Activated T-helper 2 cell treated with anti-CD3 and anti-CD28 coated beads, Interferon-gamma antibody, Interleukin-2, Interleukin-4, amounts not matched to agents 10 μg/mL and 5 μg/mL and 100 μg/mL, durations not matched to agents 14 hours and 24 hours and 36 hours (primary cell): Measurements from ENCODE around the gene ANKRD11. TPM values are rescaled to one million over a fixed set of nuclear protein-coding genes. Genes with fewer than 3 reads are reported as not detected.
"Not testable (repeated sequence)": the region's sequence is repeated elsewhere in the genome, so short reads cannot be mapped to it uniquely, and the experiment has no call there.

ENCODE experiments used
- DNase-seq: peaks from one replicate; pipeline ENCODE4 v3.0.0; 2021; ENCODE audit warnings: low spot score
- H3K27ac Mint-ChIP-seq: one replicate; pipeline ENCODE4 v1.8.0; 2021; ENCODE audit warnings: mixed read lengths
- H3K27me3 Mint-ChIP-seq: one replicate; pipeline ENCODE4 v1.8.0; 2021; ENCODE audit warnings: low read depth, mixed read lengths
- H3K36me3 Mint-ChIP-seq: one replicate; pipeline ENCODE4 v1.8.0; 2021; ENCODE audit warnings: low read depth, mixed read lengths
- H3K4me1 Mint-ChIP-seq: one replicate; pipeline ENCODE4 v1.8.0; 2021; ENCODE audit warnings: low read depth, mixed read lengths
- H3K4me3 Mint-ChIP-seq: one replicate; pipeline ENCODE4 v1.8.0; 2021; ENCODE audit warnings: low read depth, mild to moderate bottlenecking, moderate library complexity, mixed read lengths
- H3K9me3 Mint-ChIP-seq: one replicate; pipeline ENCODE4 v1.8.0; 2021; ENCODE audit warnings: mixed read lengths
- intact Hi-C: fragments of 100-400 bp; cut with micrococcal nuclease; formaldehyde crosslinking; loops from one replicate; pipeline ENCODE4 v1.15.1; 2023
- total RNA-seq: library from RNA; stranded (reverse); gene quantifications from 2 replicates; pipeline ENCODE4 v1.2.3, GENCODE V29; 2022

ANKRD11 gene
- total RNA-seq, 1 donor from 2014 or later = 144 TPM

- peaks cover 11% of the 10 kb centered on the region for H3K4me1 Mint-ChIP-seq
Observed at GRCh38 chr16:89256651-89257254, 233.6 kb downstream of the ANKRD11 start.

GRCh38 chr16:89253548-89254287 is 236.6 kb downstream of the ANKRD11 start:
- Mint-ChIP-seq H3K4me3 (no peak overlapping the region), H3K9me3 (peaks cover 10% of the 10 kb centered on the region), H3K36me3 (peaks cover 12% of the 10 kb centered on the region), H3K4me1 (peaks cover 9% of the 10 kb centered on the region), H3K27me3 (peaks cover 22% of the 10 kb centered on the region), H3K27ac (no peak overlapping the region)
- intact Hi-C loops = loop anchor here (10.0 kb wide), 1 partner anchor 61 kb away; no protein-coding TSS in a partner anchor
- no peak for DNase-seq

More at GRCh38 chr16:89256651-89257254, 233.6 kb downstream of the ANKRD11 start:
- peak; percentile 66 for DNase-seq
- Mint-ChIP-seq H3K36me3 (peaks cover 4% of the 10 kb centered on the region), H3K27me3 (peaks cover 24% of the 10 kb centered on the region), H3K27ac (peak overlapping the region; percentile 42), H3K9me3 (no peaks in the 10 kb centered on the region), H3K4me3 (peak overlapping the region; percentile 31)
- intact Hi-C loops = loop anchor here (10.0 kb wide), 1 partner anchor 58 kb away; no protein-coding TSS in a partner anchor

GRCh38 chr16:89248196-89248982 is 242.0 kb downstream of the ANKRD11 start:
- Mint-ChIP-seq H3K27ac (no peak overlapping the region), H3K4me3 (peak overlapping the region; percentile 54), H3K9me3 (peaks cover 10% of the 10 kb centered on the region), H3K27me3 (peaks cover 2% of the 10 kb centered on the region), H3K4me1 (peaks cover 5% of the 10 kb centered on the region), H3K36me3 (peaks cover 8% of the 10 kb centered on the region)
- DNase-seq = no peak
- intact Hi-C loops = no loop called here

GRCh38 chr16:89247734-89248075 is 242.7 kb downstream of the ANKRD11 start:
- Mint-ChIP-seq H3K9me3 (peaks cover 10% of the 10 kb centered on the region), H3K4me3 (peak overlapping the region; percentile 51)
- intact Hi-C loops = loop anchor here (2.0 kb wide), 1 partner anchor 31 kb away; the partner anchor contains the start of gene ZNF778
- H3K36me3 Mint-ChIP-seq, H3K4me1 Mint-ChIP-seq, H3K27me3 Mint-ChIP-seq, DNase-seq, H3K27ac Mint-ChIP-seq: not testable (repeated sequence)

- peak; percentile 87 for DNase-seq
- Mint-ChIP-seq H3K27ac (no peak overlapping the region), H3K4me3 (peak overlapping the region; percentile 53), H3K4me1 (peaks cover 7% of the 10 kb centered on the region), H3K9me3 (peaks cover 10% of the 10 kb centered on the region), H3K27me3 (peaks cover 2% of the 10 kb centered on the region), H3K36me3 (peaks cover 8% of the 10 kb centered on the region)
- intact Hi-C loops = loop anchor here (2.0 kb wide), 1 partner anchor 30 kb away; the partner anchor contains the start of gene ZNF778
Observed at GRCh38 chr16:89246903-89247733, 243.2 kb downstream of the ANKRD11 start.

GRCh38 chr16:89246383-89246902 is 243.9 kb downstream of the ANKRD11 start:
- no peak overlapping the region for H3K27ac Mint-ChIP-seq
- DNase-seq = no peak
- intact Hi-C loops = loop anchor here (2.0 kb wide), 1 partner anchor 30 kb away; the partner anchor contains the start of gene ZNF778
- peaks cover 2% of the 10 kb centered on the region for H3K27me3 Mint-ChIP-seq
- peaks cover 7% of the 10 kb centered on the region for H3K4me1 Mint-ChIP-seq
- H3K4me3 Mint-ChIP-seq = peak overlapping the region; percentile 53
- peaks cover 10% of the 10 kb centered on the region for H3K9me3 Mint-ChIP-seq
- H3K36me3 Mint-ChIP-seq = peaks cover 8% of the 10 kb centered on the region

GRCh38 chr16:89244754-89245153 is 245.6 kb downstream of the ANKRD11 start:
- Mint-ChIP-seq H3K4me3 (no peak overlapping the region), H3K9me3 (peaks cover 1% of the 10 kb centered on the region), H3K27ac (no peak overlapping the region), H3K4me1 (peaks cover 10% of the 10 kb centered on the region), H3K27me3 (no peaks in the 10 kb centered on the region), H3K36me3 (peaks cover 3% of the 10 kb centered on the region)
- intact Hi-C loops = loop anchor here (5.0 kb wide), 2 partner anchors 263 to 318 kb away; partner anchors contain the start of genes RPL13 and SPG7
- DNase-seq = no peak

GRCh38 chr16:89244264-89244663 is 246.1 kb downstream of the ANKRD11 start:
- DNase-seq, H3K27ac Mint-ChIP-seq, H3K4me3 Mint-ChIP-seq, H3K36me3 Mint-ChIP-seq, H3K27me3 Mint-ChIP-seq, H3K9me3 Mint-ChIP-seq: not testable (repeated sequence)
- H3K4me1 Mint-ChIP-seq = peaks cover 10% of the 10 kb centered on the region
- intact Hi-C loops = loop anchor here (5.0 kb wide), 2 partner anchors 263 to 318 kb away; partner anchors contain the start of genes RPL13 and SPG7

GRCh38 chr16:89243664-89244063 is 246.7 kb downstream of the ANKRD11 start:
- H3K4me3 Mint-ChIP-seq = no peak overlapping the region
- peaks cover 2% of the 10 kb centered on the region for H3K36me3 Mint-ChIP-seq
- intact Hi-C loops = loop anchor here (5.0 kb wide), 2 partner anchors 264 to 319 kb away; partner anchors contain the start of genes RPL13 and SPG7
- no peaks in the 10 kb centered on the region for H3K9me3 Mint-ChIP-seq
- H3K27ac Mint-ChIP-seq = no peak overlapping the region
- peaks cover 10% of the 10 kb centered on the region for H3K4me1 Mint-ChIP-seq
- no peak for DNase-seq
- no peaks in the 10 kb centered on the region for H3K27me3 Mint-ChIP-seq

GRCh38 chr16:89242795-89243200 is 247.6 kb downstream of the ANKRD11 start:
- H3K27me3 Mint-ChIP-seq = no peaks in the 10 kb centered on the region
- DNase-seq = no peak
- peaks cover 10% of the 10 kb centered on the region for H3K4me1 Mint-ChIP-seq
- H3K4me3 Mint-ChIP-seq = peak overlapping the region; percentile 8
- peaks cover 2% of the 10 kb centered on the region for H3K36me3 Mint-ChIP-seq
- H3K27ac Mint-ChIP-seq = no peak overlapping the region
- H3K9me3 Mint-ChIP-seq = no peaks in the 10 kb centered on the region
- intact Hi-C loops = loop anchor here (5.0 kb wide), 2 partner anchors 265 to 320 kb away; partner anchors contain the start of genes RPL13 and SPG7

GRCh38 chr16:89241187-89242007 is 249.0 kb downstream of the ANKRD11 start:
- Mint-ChIP-seq H3K27ac (peak overlapping the region; percentile 98), H3K36me3 (peaks cover 2% of the 10 kb centered on the region), H3K27me3 (no peaks in the 10 kb centered on the region), H3K4me3 (peak overlapping the region; percentile 97), H3K4me1 (peaks cover 10% of the 10 kb centered on the region), H3K9me3 (no peaks in the 10 kb centered on the region)
- peak; percentile 78 for DNase-seq
- intact Hi-C loops = loop anchor here (5.0 kb wide), 2 partner anchors 266 to 321 kb away; partner anchors contain the start of genes RPL13 and SPG7
